Smooth muscle cell (in vitro differentiated cells): ENCODE data around the gene NUDT16L1. TPM values are rescaled to one million over a fixed set of nuclear protein-coding genes. Genes with fewer than 3 reads are reported as not detected.

Experiments used
- DNase-seq: peaks from one replicate; lab custom pipeline; 2025; ENCODE audit not compliant: unreplicated experiment; lab: John Stamatoyannopoulos, UW
- H2AFZ ChIP-seq: fragments of 200-600 bp; sonication (generic); 2 replicates; pipeline ENCODE4 v1.6.0; 2016; ENCODE audit warnings: antibody characterized with exemption, low read depth, mild to moderate bottlenecking
- H3F3A ChIP-seq: fragments of 200-600 bp; sonication (generic); 2 replicates; pipeline ENCODE4 v1.6.0; 2017; ENCODE audit warnings: antibody characterized with exemption, low read depth
- H3K27ac ChIP-seq: fragments of 200-600 bp; sonication (generic); 2 replicates; pipeline ENCODE4 v1.5.1; 2016; ENCODE audit warnings: low read depth, mild to moderate bottlenecking
- H3K27me3 ChIP-seq: fragments of 200-600 bp; sonication (generic); 2 replicates; pipeline ENCODE4 v1.6.1; 2016; ENCODE audit warnings: low read depth, mild to moderate bottlenecking
- H3K36me3 ChIP-seq: fragments of 200-600 bp; sonication (generic); 2 replicates; pipeline ENCODE4 v1.5.1; 2016; ENCODE audit warnings: low read depth
- H3K4me1 ChIP-seq: fragments of 200-600 bp; sonication (generic); 2 replicates; pipeline ENCODE4 v1.5.1; 2016; ENCODE audit warnings: low read depth
- H3K4me2 ChIP-seq: fragments of 200-600 bp; sonication (generic); 2 replicates; pipeline ENCODE4 v1.6.0; 2016; ENCODE audit warnings: mild to moderate bottlenecking
- H3K4me3 ChIP-seq: fragments of 200-600 bp; sonication (generic); 2 replicates; pipeline ENCODE4 v1.5.1; 2016; ENCODE audit warnings: mild to moderate bottlenecking
- H3K79me2 ChIP-seq: fragments of 200-600 bp; sonication (generic); 2 replicates; pipeline ENCODE4 v1.6.0; 2016; ENCODE audit warnings: low read depth, mild to moderate bottlenecking
- H3K9ac ChIP-seq: fragments of 200-600 bp; sonication (generic); 2 replicates; pipeline ENCODE4 v1.6.0; 2016; ENCODE audit warnings: low read depth
- H3K9me3 ChIP-seq: fragments of 200-600 bp; sonication (generic); replicated peaks from 2 replicates; pipeline ENCODE4 v1.5.1; 2016; ENCODE audit warnings: low read depth
- H4K20me1 ChIP-seq: fragments of 200-600 bp; sonication (generic); 2 replicates; pipeline ENCODE4 v1.6.0; 2016; ENCODE audit warnings: low read depth
- CTCF ChIP-seq: fragments of 200-600 bp; sonication (generic); IDR thresholded peaks from 2 replicates; pipeline ENCODE4 v1.5.1; 2017; ENCODE audit warnings: borderline replicate concordance, mild to moderate bottlenecking, antibody characterized with exemption; ENCODE audit not compliant: insufficient read depth, poor library complexity, severe bottlenecking
- WGBS: methylation state at CpG from one replicate; pipeline ENCODE4 v1.1.7; 2016; ENCODE audit warnings: low lambda C conversion rate; 5-methylcytosine and 5-hydroxymethylcytosine counted together
- polyA plus RNA-seq: library from polyadenylated mRNA; unstranded; fragments of >200 nt; fragmentation: Nextera tagmentation; extraction: Ambion mirVana; gene quantifications from 2 replicates; pipeline ENCODE4 v1.2.1, GENCODE V29; 2016
- total RNA-seq: library from RNA; depleted of rRNA; stranded (reverse); fragments of >200 nt; gene quantifications from 2 replicates; pipeline ENCODE4 v1.2.3, GENCODE V29; 2014

Gene NUDT16L1
- total RNA-seq (15.4 and 17.6 TPM in 2 replicates), polyA plus RNA-seq (47.6 and 48.3 TPM in 2 replicates)

DNA sequence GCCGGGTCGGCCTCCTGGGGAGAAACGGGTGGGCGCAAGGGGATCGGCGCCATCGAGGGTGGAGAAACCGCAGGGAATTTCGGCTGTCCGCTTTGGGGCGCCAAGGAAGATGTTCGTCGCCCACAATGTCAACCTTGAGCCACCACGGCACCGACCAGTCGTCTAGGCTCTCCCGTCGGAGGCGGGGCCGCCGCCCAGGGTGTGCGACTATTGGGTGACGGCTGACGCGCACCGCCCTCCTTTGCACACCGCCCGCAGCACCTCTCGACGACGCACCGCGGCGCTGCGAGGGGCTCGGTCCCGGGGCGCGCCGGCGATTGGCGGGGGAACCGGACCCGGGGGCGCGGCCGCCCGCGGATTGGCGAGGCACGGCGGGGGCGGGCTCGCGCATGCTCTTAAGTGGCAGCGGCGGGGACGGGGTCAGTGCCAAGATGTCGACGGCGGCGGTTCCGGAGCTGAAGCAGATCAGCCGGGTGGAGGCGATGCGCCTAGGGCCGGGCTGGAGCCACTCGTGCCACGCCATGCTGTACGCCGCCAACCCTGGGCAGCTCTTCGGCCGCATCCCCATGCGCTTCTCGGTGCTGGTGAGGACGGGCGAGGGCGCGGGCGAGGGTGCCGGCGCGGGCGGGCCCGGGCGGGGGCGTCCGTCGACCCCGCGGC, at the start of gene NUDT16L1:
Gene NUDT16L1, plus strand, starts transcription at position 267 of the 660 bp plus-strand sequence. Its CDS starts 165 bp downstream, at position 432.
- DNase-seq: peak; percentile 86
- Histone ChIP-seq H3K79me2 (no peaks in the 10 kb centered on the region), H3K36me3 (no peaks in the 10 kb centered on the region), H3K27ac (peak within 1 kb of the TSS; percentile 46), H3K9ac (peak within 1 kb of the TSS; percentile 84), H3K4me1 (no peaks in the 10 kb centered on the region), H4K20me1 (peaks cover 5% of the 10 kb centered on the region), H3K27me3 (no peaks in the 10 kb centered on the region), H3K4me2 (peak within 1 kb of the TSS; percentile 98), H3F3A (peaks cover 9% of the 10 kb centered on the region), H3K4me3 (peak within 1 kb of the TSS; percentile 95), H2AFZ (no peak within 1 kb of the TSS), H3K9me3 (no peaks in the 10 kb centered on the region)
- TF ChIP-seq CTCF: no peak
- WGBS: under 1% methylated on average over 69 of the region's 91 CpGs

GRCh38 chr16:4646773-4647643, 46.4 kb upstream of the NUDT16L1 start:
- H3K27ac ChIP-seq: no peak overlapping the region
- no peak overlapping the region for H3K4me2 ChIP-seq
- no peaks in the 10 kb centered on the region for H3K9me3 ChIP-seq
- no peak overlapping the region for H3K9ac ChIP-seq
- WGBS: 99% methylated on average over 22 of the region's 22 CpGs
- no peak overlapping the region for H2AFZ ChIP-seq
- H3K36me3 ChIP-seq: no peaks in the 10 kb centered on the region
- peaks cover 64% of the 10 kb centered on the region for H3K79me2 ChIP-seq
- H3K27me3 ChIP-seq: no peaks in the 10 kb centered on the region
- no peak overlapping the region for H3K4me3 ChIP-seq
- H4K20me1 ChIP-seq: peaks cover 98% of the 10 kb centered on the region
- H3K4me1 ChIP-seq: no peaks in the 10 kb centered on the region
- no peak for TF ChIP-seq CTCF
- no peak for DNase-seq
- H3F3A ChIP-seq: no peaks in the 10 kb centered on the region

GRCh38 chr16:4647644-4647980, 45.8 kb upstream of the NUDT16L1 start:
- no peaks in the 10 kb centered on the region for H3K9me3 ChIP-seq
- no peak overlapping the region for H3K4me2 ChIP-seq
- no peaks in the 10 kb centered on the region for H3K36me3 ChIP-seq
- no peaks in the 10 kb centered on the region for H3F3A ChIP-seq
- H4K20me1 ChIP-seq: peaks cover 92% of the 10 kb centered on the region
- WGBS: 95% methylated on average over 8 of the region's 8 CpGs
- no peak overlapping the region for H3K4me3 ChIP-seq
- H2AFZ ChIP-seq: no peak overlapping the region
- TF ChIP-seq CTCF: no peak
- H3K27me3 ChIP-seq: no peaks in the 10 kb centered on the region
- H3K27ac ChIP-seq: no peak overlapping the region
- no peak for DNase-seq
- no peaks in the 10 kb centered on the region for H3K4me1 ChIP-seq
- no peak overlapping the region for H3K9ac ChIP-seq
- H3K79me2 ChIP-seq: peaks cover 58% of the 10 kb centered on the region
